H9 (cell line): Measurements from ENCODE around the gene SNORC. TPM values are rescaled to one million over a fixed set of nuclear protein-coding genes. Genes with fewer than 3 reads are reported as not detected.

Source experiments
- DNase-seq: peaks from one replicate; pipeline ENCODE4 v3.0.0-alpha.2; 2017
- H2AFZ ChIP-seq: one replicate; pipeline ENCODE4 v1.6.1; 2013; ENCODE audit warnings: mild to moderate bottlenecking, low read length, control low read depth, moderate library complexity
- H2AK5ac ChIP-seq: 2 replicates; pipeline ENCODE4 v1.6.1; 2013; ENCODE audit warnings: low read length, control low read depth, mixed read lengths; ENCODE audit not compliant: insufficient read length
- H2BK120ac ChIP-seq: one replicate; pipeline ENCODE4 v1.6.1; 2013; ENCODE audit warnings: low read depth, mild to moderate bottlenecking, low read length, control low read depth, inconsistent platforms; ENCODE audit not compliant: poor library complexity, severe bottlenecking
- H2BK12ac ChIP-seq: 2 replicates; pipeline ENCODE4 v1.6.1; 2013; ENCODE audit warnings: low read length, control low read depth, mixed read lengths, low read depth; ENCODE audit not compliant: insufficient read length
- H2BK15ac ChIP-seq: 2 replicates; pipeline ENCODE4 v1.6.1; 2013; ENCODE audit warnings: low read depth, low read length, control low read depth
- H2BK20ac ChIP-seq: one replicate; pipeline ENCODE4 v1.6.1; 2013; ENCODE audit warnings: low read depth, mild to moderate bottlenecking, low read length, control low read depth, inconsistent platforms; ENCODE audit not compliant: poor library complexity, severe bottlenecking
- H2BK5ac ChIP-seq: 2 replicates; pipeline ENCODE4 v1.6.1; 2013; ENCODE audit warnings: low read length, control low read depth, mixed read lengths; ENCODE audit not compliant: insufficient read length
- H3K14ac ChIP-seq: 2 replicates; pipeline ENCODE4 v1.6.1; 2013; ENCODE audit warnings: low read length, control low read depth; ENCODE audit not compliant: insufficient read depth
- H3K18ac ChIP-seq: 2 replicates; pipeline ENCODE4 v1.6.1; 2013; ENCODE audit warnings: low read depth, mild to moderate bottlenecking, mixed read lengths, low read length, control low read depth; ENCODE audit not compliant: insufficient read length
- H3K23ac ChIP-seq: 2 replicates; pipeline ENCODE4 v1.6.1; 2013; ENCODE audit warnings: low read length, control low read depth, mixed read lengths, low read depth; ENCODE audit not compliant: insufficient read length
- H3K23me2 ChIP-seq: 2 replicates; pipeline ENCODE4 v1.6.1; 2013; ENCODE audit warnings: low read depth, mild to moderate bottlenecking, mixed read lengths, low read length, control low read depth; ENCODE audit not compliant: insufficient read length, poor library complexity, severe bottlenecking
- H3K27ac ChIP-seq: 2 replicates; pipeline ENCODE4 v1.5.1; 2013; ENCODE audit warnings: low read length, control low read depth, mixed read lengths, low read depth; ENCODE audit not compliant: insufficient read length
- H3K27me3 ChIP-seq: 2 replicates; pipeline ENCODE4 v1.6.1; 2013; ENCODE audit warnings: low read length, control low read depth, inconsistent platforms; ENCODE audit not compliant: insufficient read depth
- H3K4ac ChIP-seq: 2 replicates; pipeline ENCODE4 v1.6.1; 2013; ENCODE audit warnings: low read depth, mild to moderate bottlenecking, control low read depth, inconsistent platforms, low read length, moderate library complexity
- H3K4me1 ChIP-seq: 2 replicates; pipeline ENCODE4 v1.6.1; 2013; ENCODE audit warnings: low read length, control low read depth, inconsistent platforms; ENCODE audit not compliant: insufficient read depth
- H3K4me2 ChIP-seq: 2 replicates; pipeline ENCODE4 v1.6.1; 2013; ENCODE audit warnings: low read length, control low read depth, mixed read lengths; ENCODE audit not compliant: insufficient read length, insufficient read depth
- H3K56ac ChIP-seq: 2 replicates; pipeline ENCODE4 v1.6.1; 2013; ENCODE audit warnings: low read depth, mild to moderate bottlenecking, mixed read lengths, low read length, control low read depth; ENCODE audit not compliant: insufficient read length
- H3K79me1 ChIP-seq: 2 replicates; pipeline ENCODE4 v1.6.1; 2013; ENCODE audit warnings: low read depth, mild to moderate bottlenecking, moderate library complexity, low read length, control low read depth, inconsistent platforms; ENCODE audit not compliant: insufficient read depth, poor library complexity, severe bottlenecking
- H3K79me2 ChIP-seq: 2 replicates; pipeline ENCODE4 v1.6.1; 2013; ENCODE audit warnings: low read length, control low read depth, inconsistent platforms; ENCODE audit not compliant: insufficient read depth
- H3K9ac ChIP-seq: 2 replicates; pipeline ENCODE4 v1.6.1; 2013; ENCODE audit warnings: low read length, control low read depth, mixed read lengths; ENCODE audit not compliant: insufficient read length; ENCODE audit errors: extremely low read depth
- H3K9me3 ChIP-seq: one replicate; pipeline ENCODE4 v1.6.1; 2013; ENCODE audit warnings: low read depth, low read length, inconsistent platforms; ENCODE audit not compliant: control insufficient read depth
- H3T11ph ChIP-seq: one replicate; pipeline ENCODE4 v1.6.1; 2013; ENCODE audit warnings: mild to moderate bottlenecking, low read length, control low read depth, inconsistent platforms
- H4K20me1 ChIP-seq: one replicate; pipeline ENCODE4 v1.6.1; 2013; ENCODE audit not compliant: control insufficient read depth, insufficient read length, insufficient read depth
- H4K5ac ChIP-seq: 2 replicates; pipeline ENCODE4 v1.6.1; 2013; ENCODE audit warnings: low read depth, mild to moderate bottlenecking, mixed read lengths, low read length, control low read depth; ENCODE audit not compliant: insufficient read length
- H4K8ac ChIP-seq: replicated peaks from 2 replicates; pipeline ENCODE4 v1.6.1; 2013; ENCODE audit warnings: low read length, control low read depth, mixed read lengths, low read depth; ENCODE audit not compliant: insufficient read length
- H4K91ac ChIP-seq: 2 replicates; pipeline ENCODE4 v1.6.1; 2013; ENCODE audit warnings: low read depth, mild to moderate bottlenecking, moderate library complexity, mixed read lengths, low read length, control low read depth; ENCODE audit not compliant: insufficient read length
- H3K27ac Mint-ChIP-seq, 3 experiments: 2 replicates in 2 of 3; 3 replicates in 1 of 3; pipeline ENCODE4 v1.8.0; 2020 to 2021; ENCODE audit warnings: mixed read lengths in 3 of 3, mild to moderate bottlenecking in 1 of 3, moderate library complexity in 1 of 3
- H3K27me3 Mint-ChIP-seq: 2 replicates; pipeline ENCODE4 v1.8.0; 2021; ENCODE audit warnings: low read depth, mild to moderate bottlenecking, moderate library complexity, mixed read lengths
- H3K36me3 Mint-ChIP-seq, 3 experiments: 2 replicates in 2 of 3; 3 replicates in 1 of 3; pipeline ENCODE4 v1.8.0; 2020 to 2021; ENCODE audit warnings: low read depth in 3 of 3, mixed read lengths in 3 of 3; ENCODE audit not compliant: insufficient read depth in 1 of 3
- H3K4me1 Mint-ChIP-seq, 2 experiments: 2 replicates each; pipeline ENCODE4 v1.8.0; 2020; ENCODE audit warnings: mixed read lengths in 2 of 2
- H3K4me3 Mint-ChIP-seq, 2 experiments: 2 replicates in 1 of 2; 3 replicates in 1 of 2; pipeline ENCODE4 v1.8.0; 2020 to 2021; ENCODE audit warnings: mild to moderate bottlenecking in 2 of 2, mixed read lengths in 2 of 2, moderate library complexity in 1 of 2
- H3K9me3 Mint-ChIP-seq, 2 experiments: 2 replicates in 1 of 2; 3 replicates in 1 of 2; pipeline ENCODE4 v1.8.0; 2020; ENCODE audit warnings: mild to moderate bottlenecking in 2 of 2, mixed read lengths in 2 of 2, moderate library complexity in 1 of 2
- WGBS: extraction: QIAGEN DNeasy Blood & Tissue Kit; methylation state at CpG from one replicate; pipeline ENCODE4 v1.1.7; 2013; ENCODE audit warnings: missing lambda C conversion rate, low lambda C conversion rate, mixed read lengths; ENCODE audit not compliant: insufficient read length; ENCODE audit errors: extremely low coverage; 5-methylcytosine and 5-hydroxymethylcytosine counted together
- total RNA-seq: library from RNA; stranded (reverse); gene quantifications from 2 replicates; pipeline ENCODE4 v1.2.1, GENCODE V29; 2021
- TF ChIP-seq, protein P1 (sequence below): fragments of 200-600 bp; sonication (generic); conservative IDR thresholded peaks from 3 replicates; pipeline ENCODE4 v1.8.0; 2021; ENCODE audit warnings: antibody characterized with exemption, mild to moderate bottlenecking

Gene SNORC
- total RNA-seq, 1 experiment from 2014 or later, result 1.1 TPM

DNA sequence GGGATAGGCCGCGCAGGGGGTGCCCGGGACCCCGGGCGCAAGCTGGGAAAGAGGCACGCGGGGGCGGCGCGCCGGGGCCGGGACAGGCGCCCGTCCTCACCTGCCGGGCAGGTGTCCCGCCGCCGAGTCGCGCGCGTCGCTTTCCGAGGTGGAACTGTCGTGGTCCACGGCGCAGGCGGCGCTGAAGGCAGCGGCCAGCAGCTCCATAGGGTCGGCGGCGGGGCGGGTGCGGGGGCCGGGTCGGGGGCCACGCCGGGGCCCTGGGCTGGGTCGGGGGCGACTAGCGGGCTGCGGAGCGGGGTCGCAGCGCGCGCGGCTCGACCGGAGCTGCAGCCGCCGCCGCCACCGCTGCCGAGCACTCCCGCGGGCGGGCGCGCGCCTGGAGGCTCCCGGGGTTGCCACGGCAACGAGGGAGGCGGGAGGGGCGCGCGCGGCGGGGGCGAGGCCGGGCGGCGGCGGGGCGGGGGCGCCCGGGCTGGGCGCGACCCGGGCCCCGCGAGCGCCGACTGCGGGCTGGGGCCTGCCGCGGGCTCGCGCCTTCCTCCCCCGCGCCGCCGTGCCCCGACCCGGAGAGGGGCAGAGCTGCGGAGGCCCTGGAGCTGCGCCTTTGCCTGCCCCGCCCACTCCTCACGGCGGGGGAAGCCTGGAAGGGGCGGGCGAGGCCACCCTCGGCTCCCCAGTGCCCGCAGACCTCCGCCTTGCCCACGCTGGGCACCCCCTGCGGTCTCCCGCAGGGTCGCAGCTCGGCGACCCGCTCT is 57.9 kb downstream of the SNORC start:
- DNase-seq, result no peak

More for the DNA sequence above, 57.9 kb downstream of the SNORC start:
- H3K14ac ChIP-seq, result no peak overlapping the region; the same call in 1 of the 2 replicates
- H3K56ac ChIP-seq, result no peak overlapping the region
- no peak overlapping the region for H3K27ac ChIP-seq
- no peak overlapping the region for H2AK5ac ChIP-seq
- no peak overlapping the region for H4K5ac ChIP-seq
- H3K4me1 ChIP-seq, result no peaks in the 10 kb centered on the region
- H3K79me2 ChIP-seq, result no peaks in the 10 kb centered on the region
- H4K8ac ChIP-seq, result no peak overlapping the region
- peak overlapping the region; percentile 61 to 80 for H3K4me3 Mint-ChIP-seq
- no peak overlapping the region for H2BK120ac ChIP-seq
- H3K23me2 ChIP-seq, result peaks cover 12% of the 10 kb centered on the region
- H3K23ac ChIP-seq, result no peak overlapping the region
- H3K27me3 ChIP-seq, result peaks cover 35% of the 10 kb centered on the region
- no peak overlapping the region for H3K9ac ChIP-seq
- H2AFZ ChIP-seq, result no peak overlapping the region
- peaks cover 25 to 30% of the 10 kb centered on the region in 2 experiments for H3K4me1 Mint-ChIP-seq
- no peaks in the 10 kb centered on the region for H3K9me3 ChIP-seq
- no peak overlapping the region for H2BK5ac ChIP-seq
- H3K27ac Mint-ChIP-seq, result no peak overlapping the region
- H3K18ac ChIP-seq, result no peak overlapping the region
- H4K20me1 ChIP-seq, result no peaks in the 10 kb centered on the region
- TF ChIP-seq, protein P1, sequence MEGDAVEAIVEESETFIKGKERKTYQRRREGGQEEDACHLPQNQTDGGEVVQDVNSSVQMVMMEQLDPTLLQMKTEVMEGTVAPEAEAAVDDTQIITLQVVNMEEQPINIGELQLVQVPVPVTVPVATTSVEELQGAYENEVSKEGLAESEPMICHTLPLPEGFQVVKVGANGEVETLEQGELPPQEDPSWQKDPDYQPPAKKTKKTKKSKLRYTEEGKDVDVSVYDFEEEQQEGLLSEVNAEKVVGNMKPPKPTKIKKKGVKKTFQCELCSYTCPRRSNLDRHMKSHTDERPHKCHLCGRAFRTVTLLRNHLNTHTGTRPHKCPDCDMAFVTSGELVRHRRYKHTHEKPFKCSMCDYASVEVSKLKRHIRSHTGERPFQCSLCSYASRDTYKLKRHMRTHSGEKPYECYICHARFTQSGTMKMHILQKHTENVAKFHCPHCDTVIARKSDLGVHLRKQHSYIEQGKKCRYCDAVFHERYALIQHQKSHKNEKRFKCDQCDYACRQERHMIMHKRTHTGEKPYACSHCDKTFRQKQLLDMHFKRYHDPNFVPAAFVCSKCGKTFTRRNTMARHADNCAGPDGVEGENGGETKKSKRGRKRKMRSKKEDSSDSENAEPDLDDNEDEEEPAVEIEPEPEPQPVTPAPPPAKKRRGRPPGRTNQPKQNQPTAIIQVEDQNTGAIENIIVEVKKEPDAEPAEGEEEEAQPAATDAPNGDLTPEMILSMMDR, result no peak
- no peaks in the 10 kb centered on the region for H3K79me1 ChIP-seq
- H4K91ac ChIP-seq, result no peak overlapping the region
- no peak overlapping the region for H3K4ac ChIP-seq
- H2BK12ac ChIP-seq, result no peak overlapping the region
- peaks cover 90% of the 10 kb centered on the region for H3K27me3 Mint-ChIP-seq
- no peak overlapping the region for H2BK15ac ChIP-seq
- H2BK20ac ChIP-seq, result no peak overlapping the region
- no CpG with 5 or more reads among the region's 114 CpGs for WGBS
- H3K4me2 ChIP-seq, result peak overlapping the region; percentile 86
- H3K9me3 Mint-ChIP-seq, result peaks cover 0 to 5% of the 10 kb centered on the region in 2 experiments; a peak in 1 of 5 replicates
- H3T11ph ChIP-seq, result no peak overlapping the region
- no peaks in the 10 kb centered on the region for H3K36me3 Mint-ChIP-seq

Other genes with a start within 250 kb of the SNORC start
- gene EFHD1, start 236.7 kb upstream of the SNORC start, total RNA-seq, result 2.7 and 2.8 TPM in 2 replicates
- gene GIGYF2, start 172.9 kb upstream of the SNORC start, total RNA-seq, result 49.4 and 55.3 TPM in 2 replicates
- not detected in 2 replicates for gene KCNJ13, start 93.7 kb upstream of the SNORC start, total RNA-seq
- 1.9 and 2.2 TPM in 2 replicates for gene NGEF, start 143.0 kb downstream of the SNORC start, total RNA-seq
- gene NEU2, start 162.4 kb downstream of the SNORC start, total RNA-seq, result not detected in 2 replicates
- gene INPP5D, start 190.1 kb downstream of the SNORC start, total RNA-seq, result 12.7 and 13.1 TPM in 2 replicates